ENCODE measurements around the gene SLCO3A1. TPM values are rescaled to one million over a fixed set of nuclear protein-coding genes. Genes with fewer than 3 reads are reported as not detected.

Gene SLCO3A1
- total RNA-seq, 3 donors from 2014 or later = 8.5 to 14.1 (median 13.6) TPM

DNA sequence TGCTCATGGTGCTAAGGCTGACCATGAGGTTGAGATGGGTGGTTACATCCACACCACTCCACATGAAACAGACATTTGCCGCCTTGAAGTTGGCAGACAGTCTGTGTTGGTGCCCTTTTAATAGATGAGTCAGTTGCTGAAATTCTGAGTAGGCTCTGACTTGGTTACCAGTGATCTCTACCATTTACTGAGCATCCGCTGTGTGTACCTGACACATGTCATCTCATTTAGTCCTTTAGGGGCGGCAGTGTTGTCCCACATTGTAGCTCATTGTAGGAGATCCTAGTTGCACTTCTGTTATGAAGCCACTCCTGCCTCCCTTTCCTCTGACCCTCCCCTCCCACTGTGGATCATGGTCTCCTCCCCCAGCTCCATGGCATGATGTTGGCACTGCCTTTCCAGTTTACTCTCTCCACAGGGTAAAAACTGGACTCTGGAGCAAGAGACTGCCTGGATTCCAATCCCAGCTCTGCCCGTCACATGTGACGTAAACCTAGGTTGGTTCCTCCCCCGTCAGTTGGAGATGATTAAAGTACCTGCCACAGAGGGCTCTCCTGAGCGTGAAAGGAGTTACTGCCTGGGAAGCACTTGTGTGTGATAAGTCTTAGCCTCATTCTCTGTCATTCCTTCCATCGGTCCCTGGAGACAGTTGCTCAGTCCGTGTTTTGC is 21.6 kb downstream of the SLCO3A1 start:
- Histone ChIP-seq H3K27me3 (no peaks in the 10 kb centered on the region), H3K4me3 (no peak overlapping the region), H3K36me3 (no peaks in the 10 kb centered on the region), H3K27ac (no peak overlapping the region), H3K4me1 (no peaks in the 10 kb centered on the region), H3K9me3 (no peaks in the 10 kb centered on the region)
- no peak for TF ChIP-seq POLR2A (IDR thresholded peaks at IDR 0.05)
- TF ChIP-seq, protein P1, sequence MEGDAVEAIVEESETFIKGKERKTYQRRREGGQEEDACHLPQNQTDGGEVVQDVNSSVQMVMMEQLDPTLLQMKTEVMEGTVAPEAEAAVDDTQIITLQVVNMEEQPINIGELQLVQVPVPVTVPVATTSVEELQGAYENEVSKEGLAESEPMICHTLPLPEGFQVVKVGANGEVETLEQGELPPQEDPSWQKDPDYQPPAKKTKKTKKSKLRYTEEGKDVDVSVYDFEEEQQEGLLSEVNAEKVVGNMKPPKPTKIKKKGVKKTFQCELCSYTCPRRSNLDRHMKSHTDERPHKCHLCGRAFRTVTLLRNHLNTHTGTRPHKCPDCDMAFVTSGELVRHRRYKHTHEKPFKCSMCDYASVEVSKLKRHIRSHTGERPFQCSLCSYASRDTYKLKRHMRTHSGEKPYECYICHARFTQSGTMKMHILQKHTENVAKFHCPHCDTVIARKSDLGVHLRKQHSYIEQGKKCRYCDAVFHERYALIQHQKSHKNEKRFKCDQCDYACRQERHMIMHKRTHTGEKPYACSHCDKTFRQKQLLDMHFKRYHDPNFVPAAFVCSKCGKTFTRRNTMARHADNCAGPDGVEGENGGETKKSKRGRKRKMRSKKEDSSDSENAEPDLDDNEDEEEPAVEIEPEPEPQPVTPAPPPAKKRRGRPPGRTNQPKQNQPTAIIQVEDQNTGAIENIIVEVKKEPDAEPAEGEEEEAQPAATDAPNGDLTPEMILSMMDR (IDR thresholded peaks at IDR 0.05) = no peak
- no peak for TF ChIP-seq POLR2AphosphoS5 (IDR thresholded peaks at IDR 0.05)
- no peak for DNase-seq (ENCODE audit: low spot score in 2 of 2)
- intact Hi-C loops (cut with DNase I; ENCODE audit: low total_unique reads) = no loop called here

DNA sequence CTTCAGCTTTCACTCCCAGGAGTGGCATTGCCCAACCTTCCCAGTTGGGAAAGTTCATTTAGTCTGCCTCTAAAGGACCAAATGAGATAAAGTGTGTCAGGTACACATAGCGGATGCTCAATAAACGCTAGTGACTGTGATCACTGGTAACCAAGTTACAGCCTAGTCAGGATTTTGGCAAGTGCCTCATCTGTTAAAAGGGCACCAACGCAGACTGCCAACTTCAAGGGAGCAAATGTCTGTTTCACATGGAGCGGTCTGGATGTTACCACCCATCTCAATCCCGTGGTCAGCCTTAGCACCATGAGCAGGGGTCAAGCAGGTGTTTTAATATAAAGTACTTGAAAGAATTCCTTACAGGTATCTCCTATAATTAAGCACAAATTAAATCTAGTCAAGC is 22.7 kb downstream of the SLCO3A1 start:
- no peaks in the 10 kb centered on the region for H3K9me3 ChIP-seq
- DNase-seq (ENCODE audit: low spot score in 2 of 2) = no peak
- no peak overlapping the region for H3K4me3 ChIP-seq
- TF ChIP-seq POLR2A (IDR thresholded peaks at IDR 0.05) (no peak), POLR2AphosphoS5 (IDR thresholded peaks at IDR 0.05) (no peak)
- TF ChIP-seq, protein P1 (IDR thresholded peaks at IDR 0.05) = no peak
- no peaks in the 10 kb centered on the region for H3K27me3 ChIP-seq
- H3K27ac ChIP-seq = no peak overlapping the region
- H3K36me3 ChIP-seq = no peaks in the 10 kb centered on the region
- no peaks in the 10 kb centered on the region for H3K4me1 ChIP-seq
- intact Hi-C loops (cut with DNase I; ENCODE audit: low total_unique reads) = no loop called here

DNA sequence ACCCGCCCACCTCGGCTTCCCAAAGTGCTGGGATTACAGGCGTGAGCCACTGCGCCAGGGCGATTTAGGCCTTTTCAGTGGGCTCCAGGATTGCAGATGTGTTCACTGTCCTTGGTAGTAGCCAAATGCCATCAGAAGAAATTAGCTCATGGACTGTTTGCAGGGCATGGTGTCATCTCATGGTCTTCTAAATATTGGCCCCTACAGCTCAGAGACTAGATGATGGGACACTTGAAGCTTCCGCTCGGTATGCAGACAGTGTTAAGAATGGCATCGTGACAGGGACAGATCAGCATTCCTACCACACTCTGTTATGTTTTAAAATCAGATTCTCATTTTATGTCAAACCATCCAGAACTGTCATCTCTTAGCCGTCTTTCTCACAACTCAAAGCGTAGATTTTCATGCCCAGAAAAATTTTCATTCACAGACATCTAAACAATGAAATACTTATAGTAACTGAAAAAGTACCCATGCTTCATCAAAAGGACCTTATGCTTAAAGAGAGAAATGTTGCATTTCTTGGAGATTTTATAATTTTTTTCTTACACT is 24.9 kb downstream of the SLCO3A1 start:
- H3K27me3 ChIP-seq = no peaks in the 10 kb centered on the region
- no peaks in the 10 kb centered on the region for H3K36me3 ChIP-seq
- H3K4me1 ChIP-seq = no peaks in the 10 kb centered on the region
- H3K4me3 ChIP-seq = no peak overlapping the region
- intact Hi-C loops (cut with DNase I; ENCODE audit: low total_unique reads) = no loop called here
- TF ChIP-seq POLR2A (IDR thresholded peaks at IDR 0.05) = no peak
- no peak for TF ChIP-seq POLR2AphosphoS5 (IDR thresholded peaks at IDR 0.05)
- TF ChIP-seq, protein P1 (IDR thresholded peaks at IDR 0.05) = no peak
- H3K27ac ChIP-seq = no peak overlapping the region
- no peak for DNase-seq (ENCODE audit: low spot score in 2 of 2)
- H3K9me3 ChIP-seq = no peaks in the 10 kb centered on the region

GRCh38 chr15:91879158-91879557 is 25.6 kb downstream of the SLCO3A1 start:
- Histone ChIP-seq H3K9me3 (no peaks in the 10 kb centered on the region), H3K36me3 (no peaks in the 10 kb centered on the region), H3K27ac (no peak overlapping the region), H3K4me3 (no peak overlapping the region), H3K4me1 (no peaks in the 10 kb centered on the region), H3K27me3 (no peaks in the 10 kb centered on the region)
- intact Hi-C loops (cut with DNase I; ENCODE audit: low total_unique reads) = no loop called here
- no peak for DNase-seq (ENCODE audit: low spot score in 2 of 2)
- TF ChIP-seq POLR2AphosphoS5 (IDR thresholded peaks at IDR 0.05) (no peak), POLR2A (IDR thresholded peaks at IDR 0.05) (no peak)
- TF ChIP-seq, protein P1 (IDR thresholded peaks at IDR 0.05) = no peak

GRCh38 chr15:91880373-91880772 is 26.9 kb downstream of the SLCO3A1 start:
- TF ChIP-seq, protein P1 (IDR thresholded peaks at IDR 0.05) = no peak
- TF ChIP-seq POLR2AphosphoS5 (IDR thresholded peaks at IDR 0.05) = no peak
- no peak for TF ChIP-seq POLR2A (IDR thresholded peaks at IDR 0.05)

More at GRCh38 chr15:91880373-91880772, 26.9 kb downstream of the SLCO3A1 start:
- no peak overlapping the region for H3K4me3 ChIP-seq
- H3K4me1 ChIP-seq = no peaks in the 10 kb centered on the region
- no peaks in the 10 kb centered on the region for H3K27me3 ChIP-seq
- no peaks in the 10 kb centered on the region for H3K9me3 ChIP-seq
- H3K36me3 ChIP-seq = no peaks in the 10 kb centered on the region
- intact Hi-C loops (cut with DNase I; ENCODE audit: low total_unique reads) = no loop called here
- no peak overlapping the region for H3K27ac ChIP-seq
- no peak for DNase-seq (ENCODE audit: low spot score in 2 of 2)
